GM15510 (cell line): Measurements from ENCODE around the gene RAB11FIP4.

ENCODE experiments used
- POLR2A ChIP-seq: IDR thresholded peaks from 3 replicates; pipeline ENCODE4 v1.6.1; 2011; ENCODE audit warnings: borderline replicate concordance; ENCODE audit not compliant: insufficient read length; ENCODE audit errors: extremely low read depth

RAB11FIP4 gene

GRCh38 chr17:31415640-31416502 is 24.4 kb downstream of the RAB11FIP4 start:
- TF ChIP-seq POLR2A = no peak

- TF ChIP-seq POLR2A = no peak
Measured at GRCh38 chr17:31416503-31416923, 25.0 kb downstream of the RAB11FIP4 start.

- no peak for TF ChIP-seq POLR2A
Measured at GRCh38 chr17:31417051-31417792, 25.7 kb downstream of the RAB11FIP4 start.

GRCh38 chr17:31418773-31419350 is 27.4 kb downstream of the RAB11FIP4 start:
- TF ChIP-seq POLR2A = no peak

- no peak for TF ChIP-seq POLR2A
Measured at GRCh38 chr17:31422443-31422842, 31.0 kb downstream of the RAB11FIP4 start.

GRCh38 chr17:31424944-31425281 is 33.4 kb downstream of the RAB11FIP4 start:
- TF ChIP-seq POLR2A = no peak

GRCh38 chr17:31425282-31426040 is 34.0 kb downstream of the RAB11FIP4 start:
- no peak for TF ChIP-seq POLR2A

- no peak for TF ChIP-seq POLR2A
Measured at GRCh38 chr17:31427684-31428083, 36.2 kb downstream of the RAB11FIP4 start.

GRCh38 chr17:31428111-31428510 is 36.6 kb downstream of the RAB11FIP4 start:
- no peak for TF ChIP-seq POLR2A

GRCh38 chr17:31428512-31428911 is 37.0 kb downstream of the RAB11FIP4 start:
- TF ChIP-seq POLR2A = no peak

GRCh38 chr17:31431098-31431851 is 39.8 kb downstream of the RAB11FIP4 start:
- no peak for TF ChIP-seq POLR2A

GRCh38 chr17:31431852-31432658 is 40.6 kb downstream of the RAB11FIP4 start:
- TF ChIP-seq POLR2A = no peak

- TF ChIP-seq POLR2A = no peak
Measured at GRCh38 chr17:31433091-31433790, 41.8 kb downstream of the RAB11FIP4 start.
